HepG2 (cell line): ENCODE results near the gene CHST14. TPM values are rescaled to one million over a fixed set of nuclear protein-coding genes. Genes with fewer than 3 reads are reported as not detected.
A peak's percentile ranks its signal among the peaks of the same experiment; 100 is the strongest.

Experiments used
- ATAC-seq: fragments of 200-7000 bp; cut with Tn5 transposase; 3 replicates; pipeline ENCODE4 v1.9.1; 2020; ENCODE audit warnings: mild to moderate bottlenecking, moderate library complexity
- BruUV-seq: library from RNA; stranded (reverse); fragments of 400-500 nt; replicated peaks from 2 replicates; lab custom pipeline; 2021; lab: Mats Ljungman, UMichigan
- CTCF ChIA-PET: fragments of 300-600 bp; formaldehyde crosslinking; extraction: SDS; loops from one replicate; lab custom pipeline; 2021; ENCODE audit warnings: low total read pairs, inconsistent platforms, low intra/inter-chr PET ratio; lab: Yijun Ruan, JAX
- POLR2A ChIA-PET: fragments of 350-600 bp; sonication (Branson Sonifier 250); formaldehyde crosslinking; loops from one replicate; lab custom pipeline; 2020; ENCODE audit warnings: antibody characterized with exemption, inconsistent platforms; lab: Yijun Ruan, JAX
- DNase-seq: peaks from one replicate; pipeline ENCODE4 v3.0.0-alpha.2; 2015; ENCODE audit warnings: low spot score
- FAIRE-seq: peaks from 3 replicates; lab custom pipeline; 2011; peaks lifted over from hg19 to GRCh38; lab: Jason Lieb, UNC
- H2AFZ ChIP-seq: one replicate; pipeline ENCODE4 v1.6.1; 2011; ENCODE audit warnings: low read length, inconsistent platforms
- H3K27ac ChIP-seq: fragments of 300-600 bp; 3 replicates; pipeline ENCODE4 v1.8.0; 2011; ENCODE audit warnings: mixed run types, mild to moderate bottlenecking, mixed read lengths, low read length, inconsistent platforms; ENCODE audit not compliant: insufficient read depth; ENCODE audit errors: extremely low read length
- H3K27me3 ChIP-seq, 2 experiments: fragments of 200-600 bp in 1 of 2; 2 replicates in 1 of 2; 3 replicates in 1 of 2; pipeline versions ENCODE4 v1.6.0 to v1.8.0; 2011; ENCODE audit warnings: low read length in 2 of 2, mild to moderate bottlenecking in 2 of 2, moderate library complexity in 2 of 2, inconsistent platforms in 1 of 2; ENCODE audit not compliant: insufficient read depth in 2 of 2, control insufficient read depth in 1 of 2
- H3K36me3 ChIP-seq, 2 experiments: fragments of 200-600 bp in 1 of 2; replicated peaks in 1 of 2; 2 replicates in 1 of 2; 3 replicates in 1 of 2; pipeline versions ENCODE4 v1.5.1 to v1.8.0; 2011; ENCODE audit warnings: low read length in 2 of 2, inconsistent platforms in 1 of 2; ENCODE audit not compliant: insufficient read depth in 2 of 2, control insufficient read depth in 1 of 2
- H3K4me1 ChIP-seq: 2 replicates; pipeline ENCODE4 v1.5.1; 2012; ENCODE audit warnings: low read length, inconsistent platforms; ENCODE audit not compliant: insufficient read depth
- H3K4me2 ChIP-seq: 2 replicates; pipeline ENCODE4 v1.6.0; 2011; ENCODE audit warnings: low read depth, low read length, inconsistent platforms
- H3K4me3 ChIP-seq, 3 experiments: fragments of 200-600 bp in 1 of 3; sonication (generic), shearing (Covaris generic) in 1 of 3; replicated peaks in 1 of 3; 2 replicates each; pipeline ENCODE4 v1.5.1; 2011 to 2016; ENCODE audit warnings: low read length in 3 of 3, inconsistent platforms in 2 of 3, low read depth in 2 of 3, mild to moderate bottlenecking in 2 of 3, control low read depth in 1 of 3, mixed read lengths in 1 of 3; ENCODE audit not compliant: insufficient read depth in 1 of 3
- H3K79me2 ChIP-seq: one replicate; pipeline ENCODE4 v1.6.1; 2011; ENCODE audit warnings: low read length, inconsistent platforms; ENCODE audit not compliant: insufficient read depth
- H3K9ac ChIP-seq: 2 replicates; pipeline ENCODE4 v1.6.0; 2011; ENCODE audit warnings: mild to moderate bottlenecking, low read depth, low read length, inconsistent platforms; ENCODE audit not compliant: insufficient read depth
- H3K9me3 ChIP-seq: 2 replicates; pipeline ENCODE4 v1.5.1; 2012; ENCODE audit warnings: mild to moderate bottlenecking, low read length
- H4K20me1 ChIP-seq: 2 replicates; pipeline ENCODE4 v1.6.0; 2011; ENCODE audit warnings: inconsistent platforms, mild to moderate bottlenecking, low read length, moderate library complexity; ENCODE audit not compliant: insufficient read depth
- ARHGAP35 ChIP-seq: sonication (generic); formaldehyde crosslinking; IDR thresholded peaks from 2 replicates; pipeline ENCODE4 v1.9.0; 2022; ENCODE audit warnings: mild to moderate bottlenecking, inconsistent platforms, moderate library complexity, missing genetic modification reagents, borderline replicate concordance
- CENPBD1 ChIP-seq: sonication (generic); formaldehyde crosslinking; IDR thresholded peaks from 2 replicates; pipeline ENCODE4 v1.8.0; 2022; ENCODE audit warnings: missing genetic modification reagents, low read depth, mild to moderate bottlenecking, borderline replicate concordance
- GATA4 ChIP-seq: sonication (generic); IDR thresholded peaks from 2 replicates; pipeline ENCODE4 v1.6.1; 2016; ENCODE audit warnings: antibody characterized with exemption, low read depth, borderline replicate concordance
- KLF15 ChIP-seq: sonication (generic); formaldehyde crosslinking; IDR thresholded peaks from 2 replicates; pipeline ENCODE4 v1.8.1; 2023; ENCODE audit warnings: borderline replicate concordance, mild to moderate bottlenecking, inconsistent platforms, missing genetic modification reagents, mixed read lengths
- NPAS2 ChIP-seq: sonication (generic); formaldehyde crosslinking; IDR thresholded peaks from 2 replicates; pipeline ENCODE4 v1.8.0; 2022; ENCODE audit warnings: mild to moderate bottlenecking, missing genetic modification reagents, borderline replicate concordance
- RFXANK ChIP-seq: IDR thresholded peaks from 2 replicates; pipeline ENCODE4 v1.6.1; 2016
- SATB2 ChIP-seq: sonication (generic); formaldehyde crosslinking; IDR thresholded peaks from 2 replicates; pipeline ENCODE4 v1.5.0; 2020; ENCODE audit warnings: missing genetic modification reagents
- YEATS2 ChIP-seq: sonication (generic); formaldehyde crosslinking; IDR thresholded peaks from 2 replicates; pipeline ENCODE4 v1.4.0; 2020; ENCODE audit warnings: missing genetic modification reagents, borderline replicate concordance
- ZNF234 ChIP-seq: sonication (generic); formaldehyde crosslinking; conservative IDR thresholded peaks from 2 replicates; pipeline ENCODE4 v1.5.1; 2020; ENCODE audit warnings: mild to moderate bottlenecking, missing genetic modification reagents
- WGBS: methylation state at CpG from one replicate; pipeline ENCODE4 v1.1.6; 2017; ENCODE audit warnings: low lambda C conversion rate; 5-methylcytosine and 5-hydroxymethylcytosine counted together
- in situ Hi-C: cut with HindIII; loops from 2 replicates; pipeline ENCODE4 v1.10.0; 2017; ENCODE audit warnings: low pct_unique_long_range_greater_than_20kb; ENCODE audit not compliant: extremely low pct_ligation_motif_present
- intact Hi-C: fragments of 100-400 bp; cut with micrococcal nuclease; formaldehyde crosslinking; loops from one replicate; pipeline ENCODE4 v1.10.0; 2022; ENCODE audit not compliant: unreplicated experiment
- polyA plus RNA-seq, 8 experiments: library from polyadenylated mRNA; depleted of rRNA in 3 of 8; stranded (reverse) in 7 of 8; unstranded in 1 of 8; fragments of >200 nt; fragmentation: Illumina TruSeq in 4 of 8; extraction: Trizol in 4 of 8; gene quantifications; 2 replicates each; pipeline versions ENCODE4 v1.2.1 to v1.2.3, GENCODE V29; 2011 to 2016; ENCODE audit warnings: low read depth in 4 of 8, missing spikeins in 1 of 8, mixed read lengths in 1 of 8; ENCODE audit not compliant: insufficient read depth in 1 of 8
- total RNA-seq, 5 experiments: library from RNA; depleted of rRNA; stranded (reverse); fragments of >200 nt; fragmentation: Illumina TruSeq; extraction: Trizol; gene quantifications; 2 replicates each; pipeline ENCODE4 v1.2.3, GENCODE V29; 2016; ENCODE audit warnings: low read depth in 1 of 5
- TF ChIP-seq, protein P1 (sequence below): IDR thresholded peaks from 2 replicates; pipeline ENCODE4 v1.6.1; 2016; ENCODE audit warnings: missing compliant biosample characterization, missing genetic modification reagents, borderline replicate concordance
- TF ChIP-seq, protein P2 (sequence below): sonication (generic); formaldehyde crosslinking; IDR thresholded peaks from 2 replicates; pipeline ENCODE4 v1.4.0; 2020; ENCODE audit warnings: mild to moderate bottlenecking, missing genetic modification reagents

Gene CHST14
- total and polyA plus RNA-seq, 2 of the 13 experiments (the other 11 are each of a cell fraction or from before 2014, with no cell fraction given): 8.9 to 12.4 TPM

DNA sequence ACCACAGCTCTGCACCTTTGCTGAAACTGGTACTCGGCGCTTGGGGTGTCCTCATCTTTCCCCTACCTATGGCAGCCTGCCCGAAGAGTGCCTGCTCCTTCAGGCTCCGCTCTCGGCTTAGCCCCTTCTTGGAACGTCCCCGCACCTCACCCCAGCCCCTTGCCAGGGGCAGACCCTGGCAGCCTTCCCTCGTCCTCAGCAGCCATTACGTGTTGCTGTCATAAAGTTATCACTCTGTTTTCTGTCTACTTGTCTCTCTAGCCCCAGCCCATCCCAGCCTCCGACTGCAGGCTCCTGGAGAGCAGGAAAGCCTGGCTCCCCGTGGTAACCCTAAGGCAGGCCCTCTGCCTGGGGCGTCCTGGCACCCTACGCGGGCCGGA is 35.1 kb upstream of the CHST14 start:
- POLR2A ChIA-PET: no interaction called here
- peaks cover 5 to 54% of the 10 kb centered on the region in 2 experiments; a peak in 4 of 5 replicates for H3K27me3 ChIP-seq
- H3K4me3 ChIP-seq: peak overlapping the region; percentile 7 to 68 (median 47); a peak in 3 of 6 replicates
- no peak overlapping the region for H3K27ac ChIP-seq
- H3K36me3 ChIP-seq: no peaks in the 10 kb centered on the region
- no peaks in the 10 kb centered on the region for H4K20me1 ChIP-seq
- ATAC-seq (no peak), FAIRE-seq (no peak), DNase-seq (no peak)
- in situ Hi-C loops: no loop called here
- intact Hi-C loops: no loop called here
- no peaks in the 10 kb centered on the region for H3K79me2 ChIP-seq
- no TSS peak for BruUV-seq
- CTCF ChIA-PET: no interaction called here
- peak overlapping the region; percentile 70; the same call in 1 of the 2 replicates for H3K4me2 ChIP-seq
- H3K4me1 ChIP-seq: peaks cover 57% of the 10 kb centered on the region
- WGBS: 39% methylated on average over 14 of the region's 15 CpGs
- H3K9ac ChIP-seq: 0 out of 2 replicates have a peak overlapping the region, but pooled peaks have one; percentile 22
- no peak overlapping the region for H2AFZ ChIP-seq
- H3K9me3 ChIP-seq: no peaks in the 10 kb centered on the region
- TF ChIP-seq GATA4 (no peak), ARHGAP35 (CRISPR knock-in tag) (no peak), NPAS2 (CRISPR knock-in tag) (no peak), RFXANK (CRISPR knock-in tag) (no peak), YEATS2 (no peak), SATB2 (CRISPR knock-in tag) (no peak), KLF15 (CRISPR knock-in tag) (no peak), CENPBD1 (CRISPR knock-in tag) (no peak), ZNF234 (CRISPR knock-in tag) (no peak)
- TF ChIP-seq, protein P1, sequence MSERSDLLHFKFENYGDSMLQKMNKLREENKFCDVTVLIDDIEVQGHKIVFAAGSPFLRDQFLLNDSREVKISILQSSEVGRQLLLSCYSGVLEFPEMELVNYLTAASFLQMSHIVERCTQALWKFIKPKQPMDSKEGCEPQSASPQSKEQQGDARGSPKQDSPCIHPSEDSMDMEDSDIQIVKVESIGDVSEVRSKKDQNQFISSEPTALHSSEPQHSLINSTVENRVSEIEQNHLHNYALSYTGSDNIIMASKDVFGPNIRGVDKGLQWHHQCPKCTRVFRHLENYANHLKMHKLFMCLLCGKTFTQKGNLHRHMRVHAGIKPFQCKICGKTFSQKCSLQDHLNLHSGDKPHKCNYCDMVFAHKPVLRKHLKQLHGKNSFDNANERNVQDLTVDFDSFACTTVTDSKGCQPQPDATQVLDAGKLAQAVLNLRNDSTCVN (CRISPR knock-in tag): no peak
- TF ChIP-seq, protein P2, sequence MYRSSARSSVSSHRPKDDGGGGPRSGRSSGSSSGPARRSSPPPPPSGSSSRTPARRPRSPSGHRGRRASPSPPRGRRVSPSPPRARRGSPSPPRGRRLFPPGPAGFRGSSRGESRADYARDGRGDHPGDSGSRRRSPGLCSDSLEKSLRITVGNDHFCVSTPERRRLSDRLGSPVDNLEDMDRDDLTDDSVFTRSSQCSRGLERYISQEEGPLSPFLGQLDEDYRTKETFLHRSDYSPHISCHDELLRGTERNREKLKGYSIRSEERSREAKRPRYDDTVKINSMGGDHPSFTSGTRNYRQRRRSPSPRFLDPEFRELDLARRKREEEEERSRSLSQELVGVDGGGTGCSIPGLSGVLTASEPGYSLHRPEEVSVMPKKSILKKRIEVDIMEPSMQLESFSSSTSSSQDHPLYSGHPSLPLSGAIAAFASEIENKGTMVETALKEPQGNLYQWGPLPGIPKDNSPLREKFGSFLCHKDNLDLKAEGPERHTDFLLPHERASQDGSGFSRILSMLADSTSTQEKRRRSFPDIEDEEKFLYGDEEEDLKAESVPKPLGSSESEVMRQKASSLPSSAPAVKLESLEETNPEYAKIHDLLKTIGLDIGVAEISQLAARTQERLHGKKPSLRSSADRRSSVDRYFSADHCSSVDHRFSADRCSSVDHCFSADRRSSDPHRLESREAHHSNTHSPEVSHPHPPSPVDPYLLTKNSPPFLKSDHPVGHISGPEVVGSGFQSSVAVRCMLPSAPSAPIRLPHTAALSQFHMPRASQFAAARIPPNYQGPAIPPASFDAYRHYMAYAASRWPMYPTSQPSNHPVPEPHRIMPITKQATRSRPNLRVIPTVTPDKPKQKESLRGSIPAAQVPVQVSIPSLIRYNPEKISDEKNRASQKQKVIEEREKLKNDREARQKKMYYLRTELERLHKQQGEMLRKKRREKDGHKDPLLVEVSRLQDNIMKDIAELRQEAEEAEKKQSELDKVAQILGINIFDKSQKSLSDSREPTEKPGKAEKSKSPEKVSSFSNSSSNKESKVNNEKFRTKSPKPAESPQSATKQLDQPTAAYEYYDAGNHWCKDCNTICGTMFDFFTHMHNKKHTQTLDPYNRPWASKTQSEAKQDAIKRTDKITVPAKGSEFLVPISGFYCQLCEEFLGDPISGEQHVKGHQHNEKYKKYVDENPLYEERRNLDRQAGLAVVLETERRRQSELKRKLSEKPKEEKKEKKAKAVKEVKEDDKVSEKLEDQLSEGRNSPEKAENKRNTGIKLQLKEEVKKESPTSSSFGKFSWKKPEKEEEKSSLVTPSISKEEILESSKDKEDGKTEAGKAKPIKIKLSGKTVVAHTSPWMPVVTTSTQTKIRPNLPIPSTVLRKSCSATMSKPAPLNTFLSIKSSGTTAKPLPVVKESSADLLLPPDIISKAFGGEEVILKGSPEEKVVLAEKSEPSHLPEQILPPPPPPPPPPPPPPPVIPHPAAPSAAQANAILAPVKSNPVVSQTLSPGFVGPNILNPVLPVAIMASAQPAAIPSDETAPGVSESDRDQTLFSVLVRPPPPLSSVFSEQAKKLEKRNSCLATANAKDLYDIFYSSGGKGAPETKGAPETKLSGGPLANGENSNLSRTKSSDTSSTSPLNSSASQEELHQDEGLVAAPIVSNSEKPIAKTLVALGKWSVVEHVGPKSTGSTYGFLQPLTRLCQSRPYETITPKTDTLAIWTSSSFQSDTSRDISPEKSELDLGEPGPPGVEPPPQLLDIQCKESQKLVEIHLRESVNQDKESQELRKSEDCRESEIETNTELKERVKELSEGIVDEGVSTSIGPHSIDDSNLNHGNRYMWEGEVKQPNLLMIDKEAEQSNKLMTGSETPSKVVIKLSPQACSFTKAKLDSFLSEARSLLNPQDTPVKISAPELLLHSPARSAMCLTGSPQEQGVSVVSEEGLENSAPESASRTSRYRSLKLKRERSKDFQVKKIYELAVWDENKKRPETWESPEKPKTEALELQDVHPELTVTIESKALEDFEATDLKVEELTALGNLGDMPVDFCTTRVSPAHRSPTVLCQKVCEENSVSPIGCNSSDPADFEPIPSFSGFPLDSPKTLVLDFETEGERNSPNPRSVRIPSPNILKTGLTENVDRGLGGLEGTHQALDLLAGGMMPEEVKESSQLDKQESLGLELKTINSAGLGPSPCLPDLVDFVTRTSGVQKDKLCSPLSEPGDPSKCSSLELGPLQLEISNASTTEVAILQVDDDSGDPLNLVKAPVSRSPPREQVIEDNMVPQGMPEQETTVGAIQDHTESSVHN (CRISPR knock-in tag): no peak
